GM18499 (cell line): ENCODE data around the gene KCTD15.

Experiments
- ATAC-seq: cut with Tn5 transposase; IDR thresholded peaks from one replicate; pipeline ENCODE4 v1.9.1; 2021; ENCODE audit warnings: moderate number of reproducible peaks; ENCODE audit not compliant: insufficient read depth, unreplicated experiment

Gene KCTD15

GRCh38 chr19:33796164-33796875, at the start of gene KCTD15:
KCTD15 (plus strand) TSS chr19:33796870; CDS start chr19:33800455, 3,585 bp downstream.
- ATAC-seq = no peak

GRCh38 chr19:33747273-33747672, 49.4 kb upstream of the KCTD15 start:
- no peak for ATAC-seq

- no peak for ATAC-seq
Measured at GRCh38 chr19:33748231-33748630, 48.4 kb upstream of the KCTD15 start.

GRCh38 chr19:33749016-33749415, 47.7 kb upstream of the KCTD15 start:
- ATAC-seq = no peak

GRCh38 chr19:33749619-33750175, 47.0 kb upstream of the KCTD15 start:
- no peak for ATAC-seq

GRCh38 chr19:33750587-33751435, 45.9 kb upstream of the KCTD15 start:
- ATAC-seq = no peak

- no peak for ATAC-seq
Measured at GRCh38 chr19:33751436-33751770, 45.3 kb upstream of the KCTD15 start.

GRCh38 chr19:33752018-33752800, 44.5 kb upstream of the KCTD15 start:
- no peak for ATAC-seq

GRCh38 chr19:33752945-33753344, 43.7 kb upstream of the KCTD15 start:
- ATAC-seq = no peak

GRCh38 chr19:33754361-33754760, 42.3 kb upstream of the KCTD15 start:
- ATAC-seq = no peak

GRCh38 chr19:33755099-33756035, 41.3 kb upstream of the KCTD15 start:
- no peak for ATAC-seq

- ATAC-seq = no peak
Measured at GRCh38 chr19:33756177-33756576, 40.5 kb upstream of the KCTD15 start.

GRCh38 chr19:33758541-33759013, 38.1 kb upstream of the KCTD15 start:
- ATAC-seq = no peak

GRCh38 chr19:33759356-33759755, 37.3 kb upstream of the KCTD15 start:
- ATAC-seq = no peak

- ATAC-seq = no peak
Measured at GRCh38 chr19:33763633-33764371, 32.9 kb upstream of the KCTD15 start.

GRCh38 chr19:33766623-33767022, 30.0 kb upstream of the KCTD15 start:
- no peak for ATAC-seq

GRCh38 chr19:33767898-33768413, 28.7 kb upstream of the KCTD15 start:
- no peak for ATAC-seq

GRCh38 chr19:33769208-33769607, 27.5 kb upstream of the KCTD15 start:
- no peak for ATAC-seq

GRCh38 chr19:33770107-33770506, 26.6 kb upstream of the KCTD15 start:
- ATAC-seq = no peak
